Osteocyte (in vitro differentiated cells): ENCODE measurements around the gene PCYOX1L. TPM values are rescaled to one million over a fixed set of nuclear protein-coding genes. Genes with fewer than 3 reads are reported as not detected.

Experiments used
- DNase-seq: peaks from one replicate; pipeline ENCODE4 v3.0.0; 2021; ENCODE audit warnings: mixed read lengths; ENCODE audit not compliant: unreplicated experiment; ENCODE audit errors: extremely low spot score
- H3K27ac Mint-ChIP-seq: one replicate; pipeline ENCODE4 v1.8.0; 2021; ENCODE audit warnings: mild to moderate bottlenecking, mixed read lengths; ENCODE audit not compliant: unreplicated experiment
- H3K27me3 Mint-ChIP-seq: one replicate; pipeline ENCODE4 v1.8.0; 2021; ENCODE audit warnings: mixed read lengths; ENCODE audit not compliant: unreplicated experiment
- H3K36me3 Mint-ChIP-seq: one replicate; pipeline ENCODE4 v1.8.0; 2021; ENCODE audit warnings: mixed read lengths; ENCODE audit not compliant: unreplicated experiment
- H3K4me1 Mint-ChIP-seq: one replicate; pipeline ENCODE4 v1.8.0; 2021; ENCODE audit warnings: mixed read lengths; ENCODE audit not compliant: unreplicated experiment
- H3K4me3 Mint-ChIP-seq: one replicate; pipeline ENCODE4 v1.8.0; 2021; ENCODE audit warnings: mild to moderate bottlenecking, moderate library complexity, mixed read lengths; ENCODE audit not compliant: unreplicated experiment
- H3K9me3 Mint-ChIP-seq: one replicate; pipeline ENCODE4 v1.8.0; 2021; ENCODE audit warnings: mixed read lengths; ENCODE audit not compliant: unreplicated experiment
- CTCF ChIP-seq: fragments of 200-600 bp; sonication (generic); IDR thresholded peaks from 2 replicates; pipeline ENCODE4 v1.5.0; 2021; ENCODE audit warnings: antibody characterized with exemption, mild to moderate bottlenecking, moderate library complexity
- total RNA-seq: library from RNA; stranded (reverse); gene quantifications from 2 replicates; pipeline ENCODE4 v1.2.1, GENCODE V29; 2021

PCYOX1L gene
- total RNA-seq, 1 donor from 2014 or later: 7.7 TPM

- peaks cover 86% of the 10 kb centered on the region for H3K4me1 Mint-ChIP-seq
- no peak for TF ChIP-seq CTCF
- peak overlapping the region; percentile 91 for H3K4me3 Mint-ChIP-seq
- H3K27ac Mint-ChIP-seq: peak overlapping the region; percentile 93
- H3K36me3 Mint-ChIP-seq: peaks cover 25% of the 10 kb centered on the region
- no peak for DNase-seq
- no peaks in the 10 kb centered on the region for H3K27me3 Mint-ChIP-seq
- H3K9me3 Mint-ChIP-seq: no peaks in the 10 kb centered on the region
These were observed 52.2 kb downstream of the PCYOX1L start for GRCh38 chr5:149410071-149410470.

GRCh38 chr5:149410721-149411432, 53.0 kb downstream of the PCYOX1L start:
- H3K4me1 Mint-ChIP-seq: peaks cover 85% of the 10 kb centered on the region
- DNase-seq: no peak
- no peak for TF ChIP-seq CTCF
- H3K4me3 Mint-ChIP-seq: peak overlapping the region; percentile 91
- H3K36me3 Mint-ChIP-seq: peaks cover 29% of the 10 kb centered on the region
- H3K27me3 Mint-ChIP-seq: no peaks in the 10 kb centered on the region
- peak overlapping the region; percentile 56 for H3K27ac Mint-ChIP-seq
- no peaks in the 10 kb centered on the region for H3K9me3 Mint-ChIP-seq

GRCh38 chr5:149411738-149412519, 54.1 kb downstream of the PCYOX1L start:
- Mint-ChIP-seq H3K27ac (peak overlapping the region; percentile 83), H3K4me1 (peaks cover 89% of the 10 kb centered on the region), H3K27me3 (no peaks in the 10 kb centered on the region)

GRCh38 chr5:149412783-149413476, 55.1 kb downstream of the PCYOX1L start:
- no peak for DNase-seq

More at GRCh38 chr5:149411738-149412519, 54.1 kb downstream of the PCYOX1L start:
- TF ChIP-seq CTCF: no peak
- peak overlapping the region; percentile 14 for H3K4me3 Mint-ChIP-seq
- peaks cover 33% of the 10 kb centered on the region for H3K36me3 Mint-ChIP-seq
- no peak for DNase-seq
- H3K9me3 Mint-ChIP-seq: no peaks in the 10 kb centered on the region

More at GRCh38 chr5:149412783-149413476, 55.1 kb downstream of the PCYOX1L start:
- Mint-ChIP-seq H3K4me3 (peak overlapping the region; percentile 39), H3K4me1 (peaks cover 95% of the 10 kb centered on the region), H3K27ac (peak overlapping the region; percentile 83), H3K27me3 (no peaks in the 10 kb centered on the region), H3K9me3 (no peaks in the 10 kb centered on the region), H3K36me3 (peaks cover 32% of the 10 kb centered on the region)
- TF ChIP-seq CTCF: no peak
